ENCODE results near the gene KIF17.

Gene KIF17

GRCh38 chr1:20662110-20662475 lies 55.7 kb downstream of the KIF17 start:
- Histone ChIP-seq H3K9ac (ENCODE audit: insufficient read length, low read depth) (peak overlapping the region; percentile 92), H3K4me3 (ENCODE audit: insufficient read length, low read depth) (peak overlapping the region; percentile 86), H3K36me3 (ENCODE audit: insufficient read depth, insufficient read length, low read length) (peaks cover 30% of the 10 kb centered on the region), H3K27me3 (ENCODE audit: insufficient read depth, insufficient read length) (no peaks in the 10 kb centered on the region), H3K4me1 (ENCODE audit: insufficient read depth, insufficient read length) (no peaks in the 10 kb centered on the region), H3K9me3 (ENCODE audit: insufficient read depth, low read length) (no peaks in the 10 kb centered on the region)
- TF ChIP-seq ZNF274 (IDR thresholded peaks at IDR 0.05; ENCODE audit: low read depth, low read length) (no peak), YY1 (IDR thresholded peaks at IDR 0.05; ENCODE audit: insufficient read depth, insufficient read length) (no peak), SUZ12 (IDR thresholded peaks at IDR 0.05; ENCODE audit: extremely low read depth, insufficient read depth, insufficient read length) (no peak)
- no peak for DNase-seq (ENCODE audit: low read depth, low spot score)

DNA sequence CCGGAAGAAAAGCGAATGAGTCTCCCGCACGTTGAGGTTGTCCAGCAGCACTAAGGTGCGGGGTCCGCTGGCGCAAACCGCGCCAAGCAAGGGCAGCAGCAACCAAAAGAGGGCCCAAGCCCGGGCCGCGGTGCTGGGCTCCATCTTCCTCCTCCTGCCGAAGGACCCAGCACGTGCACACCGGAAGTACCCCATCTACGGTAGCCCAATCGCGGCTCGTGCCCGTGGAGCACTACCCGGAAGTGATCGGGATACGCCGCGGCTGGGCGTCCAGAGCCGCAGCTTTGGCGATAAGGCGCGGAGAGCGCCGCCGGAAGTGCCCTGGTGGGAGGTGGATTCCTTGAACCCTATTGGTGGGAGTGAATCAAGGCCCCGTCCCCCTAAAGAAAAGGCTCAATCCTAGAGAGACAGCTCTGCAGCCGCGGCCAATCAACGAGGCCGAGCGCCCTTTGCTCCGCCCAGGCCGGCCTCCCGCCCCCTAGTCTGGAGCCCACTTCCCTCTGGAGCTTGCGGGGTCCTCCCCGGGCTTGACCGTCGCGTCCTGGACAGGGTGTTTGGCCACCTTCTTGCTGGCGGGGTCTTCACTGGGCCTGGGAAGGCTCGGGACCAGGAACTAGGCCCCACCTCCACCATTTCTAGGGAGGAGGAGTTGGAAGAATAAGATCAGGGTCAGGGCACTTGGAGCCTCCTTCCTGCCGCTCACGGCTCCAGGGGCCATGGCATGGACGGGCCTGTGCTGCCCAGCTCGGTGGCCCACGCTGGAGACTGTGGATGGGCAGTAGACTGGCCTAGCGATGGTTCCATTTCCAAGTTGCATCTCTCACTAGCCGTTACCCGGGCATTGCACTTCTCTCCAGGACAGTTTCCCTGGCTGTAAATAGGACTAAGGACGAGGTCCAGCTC lies 56.3 kb downstream of the KIF17 start, which contains the start of gene DDOST:
Gene DDOST (minus strand): TSS at position 163 of the 903 bp plus-strand sequence. CDS start 19 bp downstream, at position 144.
- peak within 1 kb of the TSS; percentile 92 for H3K9ac ChIP-seq (ENCODE audit: insufficient read length, low read depth)
- H3K4me3 ChIP-seq (ENCODE audit: insufficient read length, low read depth) = peak within 1 kb of the TSS; percentile 88
- peaks cover 36% of the 10 kb centered on the region for H3K36me3 ChIP-seq (ENCODE audit: insufficient read depth, insufficient read length, low read length)
- H3K4me1 ChIP-seq (ENCODE audit: insufficient read depth, insufficient read length) = no peaks in the 10 kb centered on the region
- DNase-seq (ENCODE audit: low read depth, low spot score) = peak; percentile 94
- H3K9me3 ChIP-seq (ENCODE audit: insufficient read depth, low read length) = no peaks in the 10 kb centered on the region
- TF ChIP-seq ZNF274 (IDR thresholded peaks at IDR 0.05; ENCODE audit: low read depth, low read length) (no peak), SUZ12 (IDR thresholded peaks at IDR 0.05; ENCODE audit: extremely low read depth, insufficient read depth, insufficient read length) (no peak), YY1 (IDR thresholded peaks at IDR 0.05; ENCODE audit: insufficient read depth, insufficient read length) (no peak)
- H3K27me3 ChIP-seq (ENCODE audit: insufficient read depth, insufficient read length) = no peaks in the 10 kb centered on the region

GRCh38 chr1:20660847-20661206 lies 57.0 kb downstream of the KIF17 start:
- Histone ChIP-seq H3K36me3 (ENCODE audit: insufficient read depth, insufficient read length, low read length) (peaks cover 42% of the 10 kb centered on the region), H3K27me3 (ENCODE audit: insufficient read depth, insufficient read length) (no peaks in the 10 kb centered on the region), H3K4me1 (ENCODE audit: insufficient read depth, insufficient read length) (no peaks in the 10 kb centered on the region), H3K9ac (ENCODE audit: insufficient read length, low read depth) (peak overlapping the region; percentile 88), H3K4me3 (ENCODE audit: insufficient read length, low read depth) (peak overlapping the region; percentile 88), H3K9me3 (ENCODE audit: insufficient read depth, low read length) (no peaks in the 10 kb centered on the region)
- TF ChIP-seq YY1 (IDR thresholded peaks at IDR 0.05; ENCODE audit: insufficient read depth, insufficient read length) (no peak), SUZ12 (IDR thresholded peaks at IDR 0.05; ENCODE audit: extremely low read depth, insufficient read depth, insufficient read length) (no peak), ZNF274 (IDR thresholded peaks at IDR 0.05; ENCODE audit: low read depth, low read length) (no peak)
- DNase-seq (ENCODE audit: low read depth, low spot score) = no peak

- TF ChIP-seq ZNF274 (IDR thresholded peaks at IDR 0.05; ENCODE audit: low read depth, low read length) (no peak), YY1 (IDR thresholded peaks at IDR 0.05; ENCODE audit: insufficient read depth, insufficient read length) (no peak), SUZ12 (IDR thresholded peaks at IDR 0.05; ENCODE audit: extremely low read depth, insufficient read depth, insufficient read length) (no peak)
- H3K9me3 ChIP-seq (ENCODE audit: insufficient read depth, low read length) = no peaks in the 10 kb centered on the region
- H3K4me3 ChIP-seq (ENCODE audit: insufficient read length, low read depth) = peak overlapping the region; percentile 88
Measured at GRCh38 chr1:20660363-20660762, 57.4 kb downstream of the KIF17 start.

DNA sequence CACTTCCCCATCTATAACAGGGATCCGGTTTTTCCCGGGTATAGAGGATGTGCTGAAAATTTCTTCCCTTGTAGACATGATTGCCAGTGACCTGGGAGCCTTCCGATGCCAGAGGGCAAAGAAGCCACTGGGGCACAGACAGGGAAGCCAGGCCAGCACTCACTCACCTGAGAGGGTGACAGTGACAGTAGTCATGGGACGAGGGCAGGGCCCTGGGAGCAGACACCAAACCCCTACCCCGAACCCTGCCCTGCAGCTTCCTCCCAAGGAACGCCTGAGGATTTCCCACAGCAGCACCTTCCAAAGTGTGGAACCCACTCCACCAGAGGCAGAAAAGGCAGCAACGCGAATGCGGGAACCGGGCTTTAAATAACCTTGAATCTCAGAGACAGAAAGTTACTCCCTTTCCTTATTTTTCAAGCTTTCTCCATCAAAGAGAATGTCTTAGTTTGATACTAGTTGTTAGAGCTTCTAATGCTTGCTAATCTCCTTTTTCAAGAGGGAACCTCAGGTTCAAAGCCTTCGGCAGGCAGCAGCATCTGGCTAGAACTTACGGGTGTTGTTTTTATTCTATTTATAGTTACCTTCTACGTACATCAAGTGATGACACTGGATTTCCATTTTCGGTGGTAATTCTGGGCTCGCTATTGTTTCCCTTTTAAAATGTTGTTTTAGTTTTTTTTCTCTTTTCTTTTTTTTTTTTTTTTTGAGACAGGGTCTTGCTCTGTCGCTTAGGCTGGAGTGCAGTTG lies 59.5 kb downstream of the KIF17 start:
- no peak for TF ChIP-seq ZNF274 (IDR thresholded peaks at IDR 0.05; ENCODE audit: low read depth, low read length)
- no peak for TF ChIP-seq YY1 (IDR thresholded peaks at IDR 0.05; ENCODE audit: insufficient read depth, insufficient read length)
- no peak for TF ChIP-seq SUZ12 (IDR thresholded peaks at IDR 0.05; ENCODE audit: extremely low read depth, insufficient read depth, insufficient read length)
- Histone ChIP-seq H3K27me3 (ENCODE audit: insufficient read depth, insufficient read length) (no peaks in the 10 kb centered on the region), H3K4me3 (ENCODE audit: insufficient read length, low read depth) (no peak overlapping the region), H3K4me1 (ENCODE audit: insufficient read depth, insufficient read length) (no peaks in the 10 kb centered on the region), H3K9ac (ENCODE audit: insufficient read length, low read depth) (no peak overlapping the region), H3K36me3 (ENCODE audit: insufficient read depth, insufficient read length, low read length) (peaks cover 63% of the 10 kb centered on the region), H3K9me3 (ENCODE audit: insufficient read depth, low read length) (no peaks in the 10 kb centered on the region)
- no peak for DNase-seq (ENCODE audit: low read depth, low spot score)

More at GRCh38 chr1:20660363-20660762, 57.4 kb downstream of the KIF17 start:
- Histone ChIP-seq H3K27me3 (ENCODE audit: insufficient read depth, insufficient read length) (no peaks in the 10 kb centered on the region), H3K4me1 (ENCODE audit: insufficient read depth, insufficient read length) (no peaks in the 10 kb centered on the region), H3K36me3 (ENCODE audit: insufficient read depth, insufficient read length, low read length) (peaks cover 47% of the 10 kb centered on the region), H3K9ac (ENCODE audit: insufficient read length, low read depth) (peak overlapping the region; percentile 88)
- DNase-seq (ENCODE audit: low read depth, low spot score) = no peak

GRCh38 chr1:20657024-20657423 lies 60.8 kb downstream of the KIF17 start:
- no peaks in the 10 kb centered on the region for H3K27me3 ChIP-seq (ENCODE audit: insufficient read depth, insufficient read length)
- DNase-seq (ENCODE audit: low read depth, low spot score) = no peak
- no peaks in the 10 kb centered on the region for H3K4me1 ChIP-seq (ENCODE audit: insufficient read depth, insufficient read length)
- H3K36me3 ChIP-seq (ENCODE audit: insufficient read depth, insufficient read length, low read length) = peaks cover 75% of the 10 kb centered on the region
- no peak for TF ChIP-seq ZNF274 (IDR thresholded peaks at IDR 0.05; ENCODE audit: low read depth, low read length)
- no peak for TF ChIP-seq SUZ12 (IDR thresholded peaks at IDR 0.05; ENCODE audit: extremely low read depth, insufficient read depth, insufficient read length)
- TF ChIP-seq YY1 (IDR thresholded peaks at IDR 0.05; ENCODE audit: insufficient read depth, insufficient read length) = no peak
- H3K9ac ChIP-seq (ENCODE audit: insufficient read length, low read depth) = no peak overlapping the region
- no peaks in the 10 kb centered on the region for H3K9me3 ChIP-seq (ENCODE audit: insufficient read depth, low read length)
- no peak overlapping the region for H3K4me3 ChIP-seq (ENCODE audit: insufficient read length, low read depth)
